Type B pancreatic cell (in vitro differentiated cells): ENCODE data around the gene ACTR3C. TPM values are rescaled to one million over a fixed set of nuclear protein-coding genes. Genes with fewer than 3 reads are reported as not detected.
A peak's percentile ranks its signal among the peaks of the same experiment; 100 is the strongest.
"Not testable (repeated sequence)": the region's sequence is repeated elsewhere in the genome, so short reads cannot be mapped to it uniquely, and the experiment has no call there.

Experiments
- DNase-seq: peaks from one replicate; pipeline ENCODE4 v3.0.0; 2021; ENCODE audit warnings: mixed read lengths; ENCODE audit not compliant: unreplicated experiment; ENCODE audit errors: extremely low spot score
- H3K27ac Mint-ChIP-seq: 2 replicates; pipeline ENCODE4 v1.8.0; 2021; ENCODE audit warnings: mild to moderate bottlenecking, mixed read lengths
- H3K27me3 Mint-ChIP-seq: 2 replicates; pipeline ENCODE4 v1.8.0; 2021; ENCODE audit warnings: mixed read lengths
- H3K36me3 Mint-ChIP-seq: 2 replicates; pipeline ENCODE4 v1.8.0; 2021; ENCODE audit warnings: mixed read lengths
- H3K4me1 Mint-ChIP-seq: one replicate; pipeline ENCODE4 v1.8.0; 2021; ENCODE audit warnings: mixed read lengths; ENCODE audit not compliant: unreplicated experiment
- H3K4me3 Mint-ChIP-seq: 2 replicates; pipeline ENCODE4 v1.8.0; 2021; ENCODE audit warnings: mild to moderate bottlenecking, mixed read lengths
- H3K9me3 Mint-ChIP-seq: 2 replicates; pipeline ENCODE4 v1.8.0; 2021; ENCODE audit warnings: mixed read lengths
- CTCF ChIP-seq: fragments of 200-600 bp; sonication (generic); conservative IDR thresholded peaks from 2 replicates; pipeline ENCODE4 v1.5.0; 2021; ENCODE audit warnings: antibody characterized with exemption, mild to moderate bottlenecking
- total RNA-seq: library from RNA; stranded (reverse); gene quantifications from 2 replicates; pipeline ENCODE4 v1.2.1, GENCODE V29; 2021; ENCODE audit warnings: low replicate concordance

ACTR3C gene
- total RNA-seq, 1 donor from 2014 or later = 4.8 TPM

DNA sequence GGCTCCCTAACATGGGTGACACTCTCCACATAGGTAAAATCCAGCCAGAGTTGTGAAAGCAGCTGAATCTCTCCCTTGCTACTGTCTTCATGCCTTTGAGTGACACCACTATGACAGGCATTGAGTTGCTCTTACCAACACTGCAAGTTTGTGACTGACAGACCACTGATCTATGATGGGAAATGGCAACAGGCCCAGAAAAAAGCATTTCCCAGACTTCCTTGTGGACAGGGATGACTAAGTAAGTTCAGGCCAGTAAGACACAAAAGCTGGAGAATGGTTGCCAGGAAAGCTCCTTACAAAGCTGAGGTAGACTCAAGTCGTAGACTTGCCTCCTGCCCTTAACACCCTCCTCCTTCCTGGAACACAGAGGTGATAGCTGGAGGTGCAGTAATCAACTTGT is 20.4 kb downstream of the ACTR3C start:
- H3K27ac Mint-ChIP-seq, H3K36me3 Mint-ChIP-seq, DNase-seq, H3K4me1 Mint-ChIP-seq, H3K4me3 Mint-ChIP-seq, H3K27me3 Mint-ChIP-seq, H3K9me3 Mint-ChIP-seq: not testable (repeated sequence)

DNA sequence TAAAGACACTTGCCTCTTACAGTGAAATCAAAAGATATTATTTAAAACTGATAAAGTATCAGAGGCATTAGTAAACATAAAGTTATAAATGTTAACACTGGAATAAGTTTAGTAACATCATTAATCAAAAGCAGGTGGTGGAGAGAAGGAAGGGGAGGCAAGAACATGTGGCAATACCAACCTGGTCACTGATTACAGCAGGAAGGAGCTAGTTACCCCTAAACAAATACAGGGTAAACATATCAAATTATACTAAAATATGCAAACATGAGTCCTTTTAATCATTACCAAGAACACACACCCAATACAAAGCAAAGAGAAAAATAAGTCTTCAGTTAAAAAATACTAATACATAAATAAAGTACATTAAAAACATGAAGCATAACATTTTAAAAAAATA is 25.4 kb downstream of the ACTR3C start:
- H3K27ac Mint-ChIP-seq, H3K4me1 Mint-ChIP-seq, DNase-seq, H3K36me3 Mint-ChIP-seq, H3K4me3 Mint-ChIP-seq, H3K9me3 Mint-ChIP-seq, H3K27me3 Mint-ChIP-seq: not testable (repeated sequence)

- H3K27me3 Mint-ChIP-seq, H3K36me3 Mint-ChIP-seq, H3K9me3 Mint-ChIP-seq, H3K27ac Mint-ChIP-seq, DNase-seq, H3K4me1 Mint-ChIP-seq, H3K4me3 Mint-ChIP-seq: not testable (repeated sequence)
These were observed 26.5 kb downstream of the ACTR3C start for GRCh38 chr7:150296802-150297201.

DNA sequence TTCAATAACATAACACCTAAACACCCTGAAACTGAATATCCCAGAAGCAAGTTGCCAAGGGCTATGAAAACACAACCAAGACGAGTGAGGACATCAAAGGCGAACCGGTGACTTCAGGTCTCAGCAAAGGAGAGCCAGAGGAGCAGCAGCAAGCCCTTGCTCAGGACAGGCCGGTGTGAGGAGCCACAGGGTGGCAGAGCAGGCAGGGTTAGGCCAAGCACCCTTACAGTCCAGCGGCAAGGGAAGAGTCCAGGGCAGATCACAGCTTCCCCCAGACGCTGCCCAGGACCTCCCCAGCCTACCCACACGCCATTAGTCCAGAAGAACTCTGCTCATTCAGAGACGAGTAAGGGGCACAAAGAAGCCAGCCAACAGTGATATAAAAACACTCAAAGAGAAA is 27.7 kb downstream of the ACTR3C start:
- not testable (repeated sequence) for DNase-seq, H3K9me3 Mint-ChIP-seq, H3K36me3 Mint-ChIP-seq, H3K4me1 Mint-ChIP-seq, H3K4me3 Mint-ChIP-seq, H3K27me3 Mint-ChIP-seq
- H3K27ac Mint-ChIP-seq = peak overlapping the region; percentile 25

GRCh38 chr7:150295027-150295426 is 28.3 kb downstream of the ACTR3C start:
- H3K4me3 Mint-ChIP-seq = peak overlapping the region; percentile 36
- H3K27ac Mint-ChIP-seq = peak overlapping the region; percentile 25
- not testable (repeated sequence) for DNase-seq, H3K36me3 Mint-ChIP-seq, H3K9me3 Mint-ChIP-seq, H3K4me1 Mint-ChIP-seq, H3K27me3 Mint-ChIP-seq

GRCh38 chr7:150290317-150290716 is 33.0 kb downstream of the ACTR3C start:
- not testable (repeated sequence) for H3K27me3 Mint-ChIP-seq, H3K36me3 Mint-ChIP-seq, H3K4me3 Mint-ChIP-seq, H3K9me3 Mint-ChIP-seq, DNase-seq, H3K4me1 Mint-ChIP-seq, H3K27ac Mint-ChIP-seq

GRCh38 chr7:150288816-150289215 is 34.5 kb downstream of the ACTR3C start:
- DNase-seq, H3K27me3 Mint-ChIP-seq, H3K4me3 Mint-ChIP-seq, H3K36me3 Mint-ChIP-seq, H3K9me3 Mint-ChIP-seq, H3K4me1 Mint-ChIP-seq, H3K27ac Mint-ChIP-seq: not testable (repeated sequence)

- H3K27me3 Mint-ChIP-seq, H3K4me3 Mint-ChIP-seq, DNase-seq, H3K36me3 Mint-ChIP-seq, H3K27ac Mint-ChIP-seq, H3K4me1 Mint-ChIP-seq, H3K9me3 Mint-ChIP-seq: not testable (repeated sequence)
These were observed 35.5 kb downstream of the ACTR3C start for GRCh38 chr7:150287815-150288214.

GRCh38 chr7:150285849-150286754 is 37.2 kb downstream of the ACTR3C start:
- peak; percentile 81 for TF ChIP-seq CTCF
- H3K9me3 Mint-ChIP-seq, H3K4me1 Mint-ChIP-seq, H3K27me3 Mint-ChIP-seq, DNase-seq, H3K4me3 Mint-ChIP-seq, H3K36me3 Mint-ChIP-seq: not testable (repeated sequence)
- peak overlapping the region; percentile 28 for H3K27ac Mint-ChIP-seq

GRCh38 chr7:150283608-150284007 is 39.7 kb downstream of the ACTR3C start:
- H3K4me3 Mint-ChIP-seq, H3K36me3 Mint-ChIP-seq, H3K27ac Mint-ChIP-seq: not testable (repeated sequence)

GRCh38 chr7:150283111-150283510 is 40.2 kb downstream of the ACTR3C start:
- H3K9me3 Mint-ChIP-seq, H3K36me3 Mint-ChIP-seq: not testable (repeated sequence)

More at GRCh38 chr7:150283608-150284007, 39.7 kb downstream of the ACTR3C start:
- H3K9me3 Mint-ChIP-seq, H3K4me1 Mint-ChIP-seq, DNase-seq, H3K27me3 Mint-ChIP-seq: not testable (repeated sequence)

DNA sequence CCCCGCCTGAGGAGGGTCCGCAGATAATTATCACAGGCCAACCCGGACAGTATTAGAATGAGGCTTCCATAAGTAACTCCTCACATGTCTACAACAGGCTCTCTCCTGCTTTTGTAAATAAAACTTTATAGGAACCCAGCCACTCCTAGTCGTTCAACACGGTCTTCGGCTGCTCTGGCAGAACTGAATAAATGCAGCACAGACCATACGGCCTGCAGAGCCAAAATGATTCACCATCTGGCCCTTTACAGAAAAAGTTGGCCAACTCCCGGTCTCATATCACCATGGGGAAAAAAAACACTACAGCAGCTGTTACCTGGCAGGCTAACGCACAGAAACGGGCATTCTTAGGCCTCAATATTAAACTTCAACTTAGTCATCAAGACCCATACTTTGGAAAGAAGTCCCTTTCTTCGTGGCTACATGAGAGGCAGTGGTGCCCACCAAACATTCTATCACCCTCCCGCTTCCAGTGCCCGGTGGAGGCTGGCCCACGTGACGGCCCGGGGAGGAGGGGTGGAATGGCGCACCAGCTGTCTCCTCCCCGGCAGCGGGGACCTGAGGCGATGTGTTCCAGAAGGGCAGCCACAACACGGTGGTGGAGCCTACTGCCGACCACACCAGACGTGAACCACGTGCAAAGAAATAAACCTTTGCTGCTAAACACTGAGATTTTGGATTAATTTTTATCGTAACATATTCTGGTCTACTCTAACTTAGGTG is 41.5 kb downstream of the ACTR3C start:
- DNase-seq, H3K4me1 Mint-ChIP-seq, H3K4me3 Mint-ChIP-seq, H3K27ac Mint-ChIP-seq, H3K36me3 Mint-ChIP-seq, H3K9me3 Mint-ChIP-seq, H3K27me3 Mint-ChIP-seq: not testable (repeated sequence)

More at GRCh38 chr7:150283111-150283510, 40.2 kb downstream of the ACTR3C start:
- H3K27ac Mint-ChIP-seq, H3K27me3 Mint-ChIP-seq, H3K4me3 Mint-ChIP-seq, H3K4me1 Mint-ChIP-seq, DNase-seq: not testable (repeated sequence)

GRCh38 chr7:150278383-150278782 is 45.0 kb downstream of the ACTR3C start:
- DNase-seq, H3K27ac Mint-ChIP-seq, H3K4me3 Mint-ChIP-seq, H3K4me1 Mint-ChIP-seq, H3K9me3 Mint-ChIP-seq, H3K36me3 Mint-ChIP-seq: not testable (repeated sequence)
- peaks cover 10% of the 10 kb centered on the region for H3K27me3 Mint-ChIP-seq
